Stimulated activated naive CD4-positive, alpha-beta T cell (primary cell): ENCODE measurements around the gene SLC17A3.

Experiments used
- DNase-seq, 6 experiments: peaks; one replicate each; lab custom pipeline; 2025; lab: John Stamatoyannopoulos, UW

SLC17A3 gene

GRCh38 chr6:25874118-25874517 lies at the start of gene SLC17A3:
SLC17A3 (minus strand) TSS chr6:25874243; CDS start chr6:25868387, 5,856 bp downstream.
- no peak for DNase-seq

GRCh38 chr6:25922301-25922700 lies 48.3 kb upstream of the SLC17A3 start:
- DNase-seq, result no peak

- no peak for DNase-seq
These were observed 47.6 kb upstream of the SLC17A3 start for GRCh38 chr6:25921525-25922203.

GRCh38 chr6:25919657-25920056 lies 45.6 kb upstream of the SLC17A3 start:
- no peak for DNase-seq

GRCh38 chr6:25918083-25918683 lies 44.1 kb upstream of the SLC17A3 start:
- no peak for DNase-seq

- DNase-seq, result no peak
These were observed 42.9 kb upstream of the SLC17A3 start for GRCh38 chr6:25916789-25917490.

- DNase-seq, result no peak
These were observed 42.3 kb upstream of the SLC17A3 start for GRCh38 chr6:25916330-25916729.

GRCh38 chr6:25913741-25914140 lies 39.7 kb upstream of the SLC17A3 start:
- no peak for DNase-seq

- DNase-seq, result no peak
These were observed 37.3 kb upstream of the SLC17A3 start for GRCh38 chr6:25911351-25911750.

GRCh38 chr6:25907475-25908014 lies 33.5 kb upstream of the SLC17A3 start:
- no peak for DNase-seq

- DNase-seq, result no peak
These were observed 29.5 kb upstream of the SLC17A3 start for GRCh38 chr6:25903467-25904099.

GRCh38 chr6:25902071-25902470 lies 28.0 kb upstream of the SLC17A3 start:
- DNase-seq, result no peak

GRCh38 chr6:25900843-25901242 lies 26.8 kb upstream of the SLC17A3 start:
- no peak for DNase-seq

GRCh38 chr6:25899580-25900408 lies 25.8 kb upstream of the SLC17A3 start:
- DNase-seq, result no peak

- DNase-seq, result no peak
These were observed 25.1 kb upstream of the SLC17A3 start for GRCh38 chr6:25899123-25899522.

- no peak for DNase-seq
These were observed 24.4 kb upstream of the SLC17A3 start for GRCh38 chr6:25898289-25898977.

- DNase-seq, result no peak
These were observed 22.2 kb upstream of the SLC17A3 start for GRCh38 chr6:25896252-25896651.

- no peak for DNase-seq
These were observed 21.7 kb upstream of the SLC17A3 start for GRCh38 chr6:25895771-25896170.

- DNase-seq, result no peak
These were observed 19.7 kb upstream of the SLC17A3 start for GRCh38 chr6:25893778-25894177.

GRCh38 chr6:25892877-25893276 lies 18.8 kb upstream of the SLC17A3 start:
- DNase-seq, result no peak
